ENCODE measurements around the gene SLC6A13. TPM values are rescaled to one million over a fixed set of nuclear protein-coding genes. Genes with fewer than 3 reads are reported as not detected.

SLC6A13 gene
- total and polyA plus RNA-seq, 2 donors (not counting 1 experiment from before 2014, with no cell fraction given): 0.22 to 0.54 TPM

GRCh38 chr12:295132-295531, 32.5 kb upstream of the SLC6A13 start:
- Histone ChIP-seq H4K20me1 (ENCODE audit: control insufficient read depth, insufficient read depth, low read length, poor library complexity, severe bottlenecking) (peaks cover 40% of the 10 kb centered on the region), H3K4me3 (ENCODE audit: control extremely low read depth in 1 of 5, extremely low read depth in 1 of 5, insufficient read depth in 1 of 5, low read depth in 2 of 5, low read length in 4 of 5) (no peak overlapping the region), H3K9ac (ENCODE audit: low read length) (no peak overlapping the region), H3K79me2 (ENCODE audit: control insufficient read depth, insufficient read depth, low read length) (no peaks in the 10 kb centered on the region), H3K27me3 (replicated peaks in 1 of 4; ENCODE audit: control extremely low read depth in 1 of 4, control insufficient read depth in 3 of 4, insufficient read depth in 4 of 4, low read length in 3 of 4) (no peaks in the 10 kb centered on the region), H3K9me3 (ENCODE audit: control extremely low read depth in 1 of 3, control insufficient read depth in 2 of 3, insufficient read depth in 1 of 3, low read length in 2 of 3) (no peaks in the 10 kb centered on the region), H3K27ac (ENCODE audit: low read length in 2 of 2) (no peak overlapping the region), H3K4me1 (ENCODE audit: control insufficient read depth in 2 of 2, insufficient read depth in 2 of 2, low read length in 2 of 2) (no peaks in the 10 kb centered on the region), H3K4me2 (replicated peaks; ENCODE audit: low read depth, low read length, poor library complexity, severe bottlenecking) (no peak overlapping the region), H2AFZ (ENCODE audit: insufficient read depth, low read depth, low read length, poor library complexity, severe bottlenecking) (no peak overlapping the region), H3K36me3 (replicated peaks in 1 of 2; ENCODE audit: control extremely low read depth in 1 of 2, control insufficient read depth in 1 of 2, extremely low read depth in 1 of 2, insufficient read depth in 2 of 2, low read length in 1 of 2) (peaks cover 17 to 84% of the 10 kb centered on the region in 2 experiments)
- ATAC-seq (ENCODE audit: low read depth) (no peak), DNase-seq (no peak)
- Mint-ChIP-seq H3K4me3 (no peak overlapping the region), H3K4me1 (no peaks in the 10 kb centered on the region), H3K9me3 (ENCODE audit: insufficient read depth) (peaks cover 3% of the 10 kb centered on the region), H3K27me3 (no peaks in the 10 kb centered on the region), H3K27ac (no peak overlapping the region)
- POLR2A ChIA-PET: no interaction called here
- WGBS (ENCODE audit: insufficient coverage): no CpG with 5 or more reads among the region's 1 CpG
- intact Hi-C loops (cut with micrococcal nuclease): no loop called here
- TF ChIP-seq CTCF (IDR thresholded peaks at IDR 0.05) (peak; percentile 13), EZH2 (IDR thresholded peaks at IDR 0.05; ENCODE audit: borderline replicate concordance, insufficient read depth, low read depth, low read length, poor library complexity, severe bottlenecking) (no peak)
- CTCF ChIA-PET: no interaction called here

- Mint-ChIP-seq H3K27me3 (no peaks in the 10 kb centered on the region), H3K9me3 (ENCODE audit: insufficient read depth) (no peaks in the 10 kb centered on the region), H3K4me3 (no peak overlapping the region), H3K4me1 (no peaks in the 10 kb centered on the region), H3K27ac (no peak overlapping the region)
- TF ChIP-seq EZH2 (IDR thresholded peaks at IDR 0.05; ENCODE audit: borderline replicate concordance, insufficient read depth, low read depth, low read length, poor library complexity, severe bottlenecking) (no peak), CTCF (IDR thresholded peaks at IDR 0.05) (no peak)
- Histone ChIP-seq H3K4me2 (replicated peaks; ENCODE audit: low read depth, low read length, poor library complexity, severe bottlenecking) (no peak overlapping the region), H3K27ac (ENCODE audit: low read length in 2 of 2) (no peak overlapping the region), H3K4me1 (ENCODE audit: control insufficient read depth in 2 of 2, insufficient read depth in 2 of 2, low read length in 2 of 2) (no peaks in the 10 kb centered on the region), H3K9me3 (ENCODE audit: control extremely low read depth in 1 of 3, control insufficient read depth in 2 of 3, insufficient read depth in 1 of 3, low read length in 2 of 3) (no peaks in the 10 kb centered on the region), H2AFZ (ENCODE audit: insufficient read depth, low read depth, low read length, poor library complexity, severe bottlenecking) (no peak overlapping the region), H4K20me1 (ENCODE audit: control insufficient read depth, insufficient read depth, low read length, poor library complexity, severe bottlenecking) (peaks cover 37% of the 10 kb centered on the region), H3K79me2 (ENCODE audit: control insufficient read depth, insufficient read depth, low read length) (no peaks in the 10 kb centered on the region), H3K27me3 (replicated peaks in 1 of 4; ENCODE audit: control extremely low read depth in 1 of 4, control insufficient read depth in 3 of 4, insufficient read depth in 4 of 4, low read length in 3 of 4) (no peaks in the 10 kb centered on the region), H3K4me3 (ENCODE audit: control extremely low read depth in 1 of 5, extremely low read depth in 1 of 5, insufficient read depth in 1 of 5, low read depth in 2 of 5, low read length in 4 of 5) (no peak overlapping the region), H3K36me3 (replicated peaks in 1 of 2; ENCODE audit: control extremely low read depth in 1 of 2, control insufficient read depth in 1 of 2, extremely low read depth in 1 of 2, insufficient read depth in 2 of 2, low read length in 1 of 2) (peaks cover 17 to 80% of the 10 kb centered on the region in 2 experiments), H3K9ac (ENCODE audit: low read length) (no peak overlapping the region)
- no peak for ATAC-seq (ENCODE audit: low read depth)
- CTCF ChIA-PET: no interaction called here
- DNase-seq: no peak
- POLR2A ChIA-PET: no interaction called here
- WGBS (ENCODE audit: insufficient coverage): 100% methylated on average over 2 of the region's 5 CpGs
- intact Hi-C loops (cut with micrococcal nuclease): no loop called here
Measured at GRCh38 chr12:293199-293598, 30.6 kb upstream of the SLC6A13 start.

Data from B cell (primary cell).